ENCODE measurements around the gene ATRAID.

The ATRAID gene

DNA sequence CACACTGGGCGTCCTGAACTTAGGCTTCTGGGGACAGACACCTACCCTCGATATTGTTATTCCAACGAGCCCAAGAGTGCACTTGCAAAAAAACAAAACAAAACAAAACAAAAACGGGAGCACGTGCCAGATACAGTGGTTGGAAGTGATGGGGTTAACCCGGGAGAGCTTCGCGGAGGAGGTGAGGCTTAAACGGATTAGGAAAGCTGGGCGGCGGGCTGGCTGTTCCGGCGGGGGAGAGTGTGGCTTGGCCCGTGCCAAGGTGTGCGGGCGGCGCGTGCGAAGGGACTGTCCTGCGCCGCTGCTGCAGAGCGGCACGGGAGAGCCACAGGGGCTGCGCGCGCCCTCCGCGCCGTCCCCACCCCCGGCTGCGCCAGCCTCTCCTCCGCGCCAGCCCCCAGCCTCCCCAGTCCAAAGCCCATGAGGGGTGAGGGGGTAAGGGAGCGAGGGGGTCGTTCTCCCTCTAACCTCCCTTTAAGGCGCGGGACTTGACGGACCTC is 52.5 kb downstream of the ATRAID start:
- no peak overlapping the region for H3K9ac ChIP-seq (ENCODE audit: low read length)
- no peak overlapping the region for H3K27ac ChIP-seq (ENCODE audit: low read depth, low read length)
- no peak overlapping the region for H3K4me3 ChIP-seq (ENCODE audit: insufficient read depth, low read length, poor library complexity, severe bottlenecking)
- H2AFZ ChIP-seq (ENCODE audit: low read depth, low read length, severe bottlenecking), result no peak overlapping the region
- H3K4me2 ChIP-seq (ENCODE audit: low read depth, low read length, poor library complexity, severe bottlenecking), result no peak overlapping the region
- no peak; the same call in 1 of the 2 replicates for TF ChIP-seq EZH2phosphoT487 (conservative IDR thresholded peaks at IDR 0.05; ENCODE audit: low read length)
- TF ChIP-seq, protein P1, sequence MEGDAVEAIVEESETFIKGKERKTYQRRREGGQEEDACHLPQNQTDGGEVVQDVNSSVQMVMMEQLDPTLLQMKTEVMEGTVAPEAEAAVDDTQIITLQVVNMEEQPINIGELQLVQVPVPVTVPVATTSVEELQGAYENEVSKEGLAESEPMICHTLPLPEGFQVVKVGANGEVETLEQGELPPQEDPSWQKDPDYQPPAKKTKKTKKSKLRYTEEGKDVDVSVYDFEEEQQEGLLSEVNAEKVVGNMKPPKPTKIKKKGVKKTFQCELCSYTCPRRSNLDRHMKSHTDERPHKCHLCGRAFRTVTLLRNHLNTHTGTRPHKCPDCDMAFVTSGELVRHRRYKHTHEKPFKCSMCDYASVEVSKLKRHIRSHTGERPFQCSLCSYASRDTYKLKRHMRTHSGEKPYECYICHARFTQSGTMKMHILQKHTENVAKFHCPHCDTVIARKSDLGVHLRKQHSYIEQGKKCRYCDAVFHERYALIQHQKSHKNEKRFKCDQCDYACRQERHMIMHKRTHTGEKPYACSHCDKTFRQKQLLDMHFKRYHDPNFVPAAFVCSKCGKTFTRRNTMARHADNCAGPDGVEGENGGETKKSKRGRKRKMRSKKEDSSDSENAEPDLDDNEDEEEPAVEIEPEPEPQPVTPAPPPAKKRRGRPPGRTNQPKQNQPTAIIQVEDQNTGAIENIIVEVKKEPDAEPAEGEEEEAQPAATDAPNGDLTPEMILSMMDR (IDR thresholded peaks at IDR 0.05; ENCODE audit: insufficient read depth, low read length, poor library complexity, severe bottlenecking), result no peak
- no peaks in the 10 kb centered on the region for H3K36me3 ChIP-seq (ENCODE audit: low read length)
- no peaks in the 10 kb centered on the region for H4K20me1 ChIP-seq (ENCODE audit: low read depth, low read length)
- H3K79me2 ChIP-seq (ENCODE audit: insufficient read depth, low read length), result no peaks in the 10 kb centered on the region
- no peaks in the 10 kb centered on the region for H3F3A ChIP-seq (ENCODE audit: insufficient read depth)
- no peaks in the 10 kb centered on the region for H3K9me2 ChIP-seq (replicated peaks; ENCODE audit: insufficient read depth, low read length)
- no peaks in the 10 kb centered on the region for H3K9me3 ChIP-seq (ENCODE audit: insufficient read depth, low read length)
- H3K27me3 ChIP-seq (ENCODE audit: low read length), result no peaks in the 10 kb centered on the region

DNA sequence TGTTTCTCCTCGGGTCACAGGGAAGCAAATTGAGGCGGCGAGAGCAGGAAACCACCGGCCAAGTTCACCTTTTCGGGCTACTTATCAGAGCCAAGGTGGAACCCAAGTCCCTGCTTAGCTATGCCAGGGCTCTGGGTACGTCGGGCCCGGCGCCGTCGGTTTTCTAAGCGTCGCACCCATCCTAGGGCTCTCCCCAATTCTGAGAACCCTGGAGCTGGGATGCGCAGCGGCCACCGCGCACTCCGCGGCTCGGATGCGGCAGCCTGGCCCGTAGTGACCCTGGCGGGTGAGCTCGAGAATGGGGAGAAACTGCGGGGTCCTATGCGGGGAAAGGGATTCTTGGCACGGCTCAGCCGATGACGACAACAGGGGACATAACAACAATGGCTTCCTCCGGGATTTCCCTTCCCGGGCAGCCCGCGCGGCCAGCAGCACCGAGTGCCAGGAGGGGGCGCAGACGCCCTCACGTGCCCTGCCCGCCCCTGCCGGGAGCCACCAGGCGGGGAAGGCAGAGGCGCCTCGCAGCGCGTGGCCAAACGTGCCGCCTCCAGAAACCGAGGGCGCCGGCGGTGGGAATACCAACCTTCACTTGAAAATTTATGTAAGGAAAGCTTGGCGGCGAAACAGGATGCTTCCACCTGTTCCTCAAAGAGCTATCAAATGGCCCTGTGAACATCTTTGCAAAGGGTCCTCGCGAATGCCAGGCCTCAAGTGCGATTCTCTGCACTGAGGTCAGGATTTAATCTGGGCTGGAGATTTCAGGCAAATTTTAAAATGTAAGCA is 53.1 kb downstream of the ATRAID start:
- H3K27me3 ChIP-seq (ENCODE audit: low read length), result no peaks in the 10 kb centered on the region
- H3K9ac ChIP-seq (ENCODE audit: low read length), result no peak overlapping the region
- H3K36me3 ChIP-seq (ENCODE audit: low read length), result no peaks in the 10 kb centered on the region
- H2AFZ ChIP-seq (ENCODE audit: low read depth, low read length, severe bottlenecking), result no peak overlapping the region
- H3F3A ChIP-seq (ENCODE audit: insufficient read depth), result no peaks in the 10 kb centered on the region
- TF ChIP-seq, protein P1 (IDR thresholded peaks at IDR 0.05; ENCODE audit: insufficient read depth, low read length, poor library complexity, severe bottlenecking), result peak; percentile 16
- no peak for TF ChIP-seq EZH2phosphoT487 (conservative IDR thresholded peaks at IDR 0.05; ENCODE audit: low read length)
- H3K9me3 ChIP-seq (ENCODE audit: insufficient read depth, low read length), result no peaks in the 10 kb centered on the region
- H3K79me2 ChIP-seq (ENCODE audit: insufficient read depth, low read length), result no peaks in the 10 kb centered on the region
- H3K4me3 ChIP-seq (ENCODE audit: insufficient read depth, low read length, poor library complexity, severe bottlenecking), result no peak overlapping the region
- H3K4me2 ChIP-seq (ENCODE audit: low read depth, low read length, poor library complexity, severe bottlenecking), result no peak overlapping the region
- H3K27ac ChIP-seq (ENCODE audit: low read depth, low read length), result no peak overlapping the region
- H3K9me2 ChIP-seq (replicated peaks; ENCODE audit: insufficient read depth, low read length), result no peaks in the 10 kb centered on the region
- H4K20me1 ChIP-seq (ENCODE audit: low read depth, low read length), result no peaks in the 10 kb centered on the region

DNA sequence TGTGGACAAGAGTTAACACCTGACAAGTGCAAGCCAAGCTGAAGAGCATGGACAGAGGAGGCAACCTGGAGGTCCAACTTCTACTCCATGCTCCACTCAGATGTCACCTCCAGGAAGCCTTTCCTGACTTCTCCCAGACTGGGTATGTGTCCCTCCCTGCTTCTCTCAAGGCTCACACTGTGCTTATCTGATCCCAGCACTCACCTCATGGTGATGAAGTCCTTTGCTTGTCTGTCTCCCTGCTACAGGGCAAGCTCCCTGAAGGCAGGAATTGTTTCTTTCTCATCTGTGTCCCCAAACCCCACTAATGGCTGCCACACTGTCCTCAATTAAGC is 53.7 kb downstream of the ATRAID start:
- Histone ChIP-seq H3K36me3 (ENCODE audit: low read length) (no peaks in the 10 kb centered on the region), H3K9ac (ENCODE audit: low read length) (no peak overlapping the region), H3K9me2 (replicated peaks; ENCODE audit: insufficient read depth, low read length) (no peaks in the 10 kb centered on the region), H3K79me2 (ENCODE audit: insufficient read depth, low read length) (no peaks in the 10 kb centered on the region), H4K20me1 (ENCODE audit: low read depth, low read length) (no peaks in the 10 kb centered on the region), H3F3A (ENCODE audit: insufficient read depth) (no peaks in the 10 kb centered on the region), H3K27me3 (ENCODE audit: low read length) (no peaks in the 10 kb centered on the region), H3K4me2 (ENCODE audit: low read depth, low read length, poor library complexity, severe bottlenecking) (no peak overlapping the region), H3K27ac (ENCODE audit: low read depth, low read length) (no peak overlapping the region), H2AFZ (ENCODE audit: low read depth, low read length, severe bottlenecking) (no peak overlapping the region), H3K4me3 (ENCODE audit: insufficient read depth, low read length, poor library complexity, severe bottlenecking) (no peak overlapping the region), H3K9me3 (ENCODE audit: insufficient read depth, low read length) (no peaks in the 10 kb centered on the region)
- TF ChIP-seq, protein P1 (IDR thresholded peaks at IDR 0.05; ENCODE audit: insufficient read depth, low read length, poor library complexity, severe bottlenecking), result no peak
- no peak for TF ChIP-seq EZH2phosphoT487 (conservative IDR thresholded peaks at IDR 0.05; ENCODE audit: low read length)

Data from SU-DHL-6 (cell line).